ENCODE measurements around the gene RIPPLY3.

GRCh38 chr21:36968414-36968813, 38.1 kb upstream of the RIPPLY3 start:
- TF ChIP-seq CTCF (IDR thresholded peaks at IDR 0.05; ENCODE audit: low read length) (no peak), EZH2 (IDR thresholded peaks at IDR 0.05; ENCODE audit: borderline replicate concordance, low read length) (no peak)
